Measurements from ENCODE around the gene HPGD. TPM values are rescaled to one million over a fixed set of nuclear protein-coding genes. Genes with fewer than 3 reads are reported as not detected.

Gene HPGD
- total and polyA plus RNA-seq, 9 of the 15 experiments (the other 6 are each of a cell fraction or from before 2014, with no cell fraction given), result 2.3 to 8.6 (median 4.8) TPM

DNA sequence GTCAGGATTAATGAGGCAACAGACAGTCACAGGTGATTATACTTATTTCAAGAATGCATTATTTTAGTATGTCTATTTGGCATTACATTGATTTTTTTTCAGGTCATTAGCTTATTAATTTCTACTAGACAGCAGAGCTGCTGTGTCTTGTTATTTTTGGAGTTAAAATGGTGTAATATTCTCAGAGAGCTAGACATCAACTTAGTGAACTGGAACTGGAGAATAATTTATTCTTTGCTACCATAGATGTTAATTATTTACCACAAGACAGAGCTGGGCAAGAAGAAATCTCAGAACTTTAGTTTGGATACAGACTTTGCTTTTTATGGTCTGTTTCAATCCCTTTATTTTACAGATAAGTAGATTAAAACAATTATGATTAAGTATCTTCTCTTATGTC is 10.2 kb upstream of the HPGD start:
- FAIRE-seq (no peak), ATAC-seq (no peak), DNase-seq (ENCODE audit: extremely low read depth in 1 of 4, low spot score in 3 of 4) (no peak)
- Histone ChIP-seq H3K27ac (ENCODE audit: extremely low read depth, low read depth, low read length) (no peak overlapping the region), H3K9me3 (replicated peaks; ENCODE audit: control insufficient read depth, insufficient read depth, low read depth, low read length) (no peaks in the 10 kb centered on the region), H3K79me2 (ENCODE audit: control insufficient read depth, insufficient read depth, low read length) (no peaks in the 10 kb centered on the region), H3K36me3 (ENCODE audit: control insufficient read depth, insufficient read depth, low read length) (no peaks in the 10 kb centered on the region), H4K20me1 (replicated peaks; ENCODE audit: control insufficient read depth, insufficient read depth, low read length) (no peaks in the 10 kb centered on the region), H3K9ac (ENCODE audit: insufficient read depth in 1 of 2, low read depth in 2 of 2, low read length in 2 of 2) (no peak overlapping the region), H2AFZ (ENCODE audit: low read depth, low read length) (no peak overlapping the region), H3K27me3 (ENCODE audit: control insufficient read depth in 2 of 2, insufficient read depth in 2 of 2, low read length in 2 of 2) (no peaks in the 10 kb centered on the region), H3K4me2 (ENCODE audit: insufficient read depth, low read length) (no peak overlapping the region), H3K9me1 (ENCODE audit: control insufficient read depth, insufficient read depth, low read length) (no peaks in the 10 kb centered on the region), H3K4me1 (replicated peaks in 1 of 2; ENCODE audit: control insufficient read depth in 2 of 2, insufficient read depth in 2 of 2, low read length in 2 of 2) (peaks cover 6 to 10% of the 10 kb centered on the region in 2 experiments; a peak in 3 of 5 replicates), H3K4me3 (no peak overlapping the region)
- POLR2A ChIA-PET, result interaction anchor here (1.0 kb wide), 1 partner anchor 9 kb away, joined by 5 read pairs; the partner anchor contains the start of gene HPGD
- intact Hi-C loops (cut with micrococcal nuclease), result no loop called here
- CTCF ChIA-PET (ENCODE audit: low intra/inter-chr PET ratio), result no interaction called here
- no TSS peak for BruUV-seq (replicated peaks)
- in situ Hi-C loops (cut with MboI), result no loop called here
- TF ChIP-seq, protein P1, sequence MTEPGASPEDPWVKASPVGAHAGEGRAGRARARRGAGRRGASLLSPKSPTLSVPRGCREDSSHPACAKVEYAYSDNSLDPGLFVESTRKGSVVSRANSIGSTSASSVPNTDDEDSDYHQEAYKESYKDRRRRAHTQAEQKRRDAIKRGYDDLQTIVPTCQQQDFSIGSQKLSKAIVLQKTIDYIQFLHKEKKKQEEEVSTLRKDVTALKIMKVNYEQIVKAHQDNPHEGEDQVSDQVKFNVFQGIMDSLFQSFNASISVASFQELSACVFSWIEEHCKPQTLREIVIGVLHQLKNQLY (CRISPR knock-in tag; conservative IDR thresholded peaks at IDR 0.05), result no peak
- TF ChIP-seq HOXB6 (CRISPR knock-in tag; IDR thresholded peaks at IDR 0.05; ENCODE audit: borderline replicate concordance) (no peak), ARID2 (IDR thresholded peaks at IDR 0.05) (no peak), FOXA1 (IDR thresholded peaks at IDR 0.05; ENCODE audit: borderline replicate concordance) (no peak), ARHGAP35 (IDR thresholded peaks at IDR 0.05; ENCODE audit: partially characterized antibody) (no peak), SMARCE1 (IDR thresholded peaks at IDR 0.05) (no peak), MCM7 (IDR thresholded peaks at IDR 0.05) (no peak)
- TF ChIP-seq, protein P2, sequence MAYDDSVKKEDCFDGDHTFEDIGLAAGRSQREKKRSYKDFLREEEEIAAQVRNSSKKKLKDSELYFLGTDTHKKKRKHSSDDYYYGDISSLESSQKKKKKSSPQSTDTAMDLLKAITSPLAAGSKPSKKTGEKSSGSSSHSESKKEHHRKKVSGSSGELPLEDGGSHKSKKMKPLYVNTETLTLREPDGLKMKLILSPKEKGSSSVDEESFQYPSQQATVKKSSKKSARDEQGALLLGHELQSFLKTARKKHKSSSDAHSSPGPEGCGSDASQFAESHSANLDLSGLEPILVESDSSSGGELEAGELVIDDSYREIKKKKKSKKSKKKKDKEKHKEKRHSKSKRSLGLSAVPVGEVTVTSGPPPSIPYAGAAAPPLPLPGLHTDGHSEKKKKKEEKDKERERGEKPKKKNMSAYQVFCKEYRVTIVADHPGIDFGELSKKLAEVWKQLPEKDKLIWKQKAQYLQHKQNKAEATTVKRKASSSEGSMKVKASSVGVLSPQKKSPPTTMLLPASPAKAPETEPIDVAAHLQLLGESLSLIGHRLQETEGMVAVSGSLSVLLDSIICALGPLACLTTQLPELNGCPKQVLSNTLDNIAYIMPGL (CRISPR knock-in tag; IDR thresholded peaks at IDR 0.05), result no peak
- TF ChIP-seq, protein P3, sequence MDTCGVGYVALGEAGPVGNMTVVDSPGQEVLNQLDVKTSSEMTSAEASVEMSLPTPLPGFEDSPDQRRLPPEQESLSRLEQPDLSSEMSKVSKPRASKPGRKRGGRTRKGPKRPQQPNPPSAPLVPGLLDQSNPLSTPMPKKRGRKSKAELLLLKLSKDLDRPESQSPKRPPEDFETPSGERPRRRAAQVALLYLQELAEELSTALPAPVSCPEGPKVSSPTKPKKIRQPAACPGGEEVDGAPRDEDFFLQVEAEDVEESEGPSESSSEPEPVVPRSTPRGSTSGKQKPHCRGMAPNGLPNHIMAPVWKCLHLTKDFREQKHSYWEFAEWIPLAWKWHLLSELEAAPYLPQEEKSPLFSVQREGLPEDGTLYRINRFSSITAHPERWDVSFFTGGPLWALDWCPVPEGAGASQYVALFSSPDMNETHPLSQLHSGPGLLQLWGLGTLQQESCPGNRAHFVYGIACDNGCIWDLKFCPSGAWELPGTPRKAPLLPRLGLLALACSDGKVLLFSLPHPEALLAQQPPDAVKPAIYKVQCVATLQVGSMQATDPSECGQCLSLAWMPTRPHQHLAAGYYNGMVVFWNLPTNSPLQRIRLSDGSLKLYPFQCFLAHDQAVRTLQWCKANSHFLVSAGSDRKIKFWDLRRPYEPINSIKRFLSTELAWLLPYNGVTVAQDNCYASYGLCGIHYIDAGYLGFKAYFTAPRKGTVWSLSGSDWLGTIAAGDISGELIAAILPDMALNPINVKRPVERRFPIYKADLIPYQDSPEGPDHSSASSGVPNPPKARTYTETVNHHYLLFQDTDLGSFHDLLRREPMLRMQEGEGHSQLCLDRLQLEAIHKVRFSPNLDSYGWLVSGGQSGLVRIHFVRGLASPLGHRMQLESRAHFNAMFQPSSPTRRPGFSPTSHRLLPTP (IDR thresholded peaks at IDR 0.05; ENCODE audit: borderline replicate concordance, extremely low read depth, insufficient read length), result no peak
- TF ChIP-seq, protein P4, sequence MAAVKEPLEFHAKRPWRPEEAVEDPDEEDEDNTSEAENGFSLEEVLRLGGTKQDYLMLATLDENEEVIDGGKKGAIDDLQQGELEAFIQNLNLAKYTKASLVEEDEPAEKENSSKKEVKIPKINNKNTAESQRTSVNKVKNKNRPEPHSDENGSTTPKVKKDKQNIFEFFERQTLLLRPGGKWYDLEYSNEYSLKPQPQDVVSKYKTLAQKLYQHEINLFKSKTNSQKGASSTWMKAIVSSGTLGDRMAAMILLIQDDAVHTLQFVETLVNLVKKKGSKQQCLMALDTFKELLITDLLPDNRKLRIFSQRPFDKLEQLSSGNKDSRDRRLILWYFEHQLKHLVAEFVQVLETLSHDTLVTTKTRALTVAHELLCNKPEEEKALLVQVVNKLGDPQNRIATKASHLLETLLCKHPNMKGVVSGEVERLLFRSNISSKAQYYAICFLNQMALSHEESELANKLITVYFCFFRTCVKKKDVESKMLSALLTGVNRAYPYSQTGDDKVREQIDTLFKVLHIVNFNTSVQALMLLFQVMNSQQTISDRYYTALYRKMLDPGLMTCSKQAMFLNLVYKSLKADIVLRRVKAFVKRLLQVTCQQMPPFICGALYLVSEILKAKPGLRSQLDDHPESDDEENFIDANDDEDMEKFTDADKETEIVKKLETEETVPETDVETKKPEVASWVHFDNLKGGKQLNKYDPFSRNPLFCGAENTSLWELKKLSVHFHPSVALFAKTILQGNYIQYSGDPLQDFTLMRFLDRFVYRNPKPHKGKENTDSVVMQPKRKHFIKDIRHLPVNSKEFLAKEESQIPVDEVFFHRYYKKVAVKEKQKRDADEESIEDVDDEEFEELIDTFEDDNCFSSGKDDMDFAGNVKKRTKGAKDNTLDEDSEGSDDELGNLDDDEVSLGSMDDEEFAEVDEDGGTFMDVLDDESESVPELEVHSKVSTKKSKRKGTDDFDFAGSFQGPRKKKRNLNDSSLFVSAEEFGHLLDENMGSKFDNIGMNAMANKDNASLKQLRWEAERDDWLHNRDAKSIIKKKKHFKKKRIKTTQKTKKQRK (IDR thresholded peaks at IDR 0.05; ENCODE audit: borderline replicate concordance, low read depth, low read length), result no peak
